Measurements from ENCODE around the gene XAGE1B.
"Not testable (repeated sequence)": the region's sequence is repeated elsewhere in the genome, so short reads cannot be mapped to it uniquely, and the experiment has no call there.

Gene XAGE1B, protein sequence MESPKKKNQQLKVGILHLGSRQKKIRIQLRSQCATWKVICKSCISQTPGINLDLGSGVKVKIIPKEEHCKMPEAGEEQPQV

GRCh38 chrX:52516987-52517325 is at the start of gene XAGE1B:
TSS of gene XAGE1B (minus strand) at chrX:52517063. CDS start at chrX:52515527, 1,536 bp downstream.
- DNase-seq (ENCODE audit: low read depth, low spot score) = not testable (repeated sequence)

GRCh38 chrX:52563105-52563504 is 46.2 kb upstream of the XAGE1B start:
- no peak for DNase-seq (ENCODE audit: low read depth, low spot score)

GRCh38 chrX:52558140-52558539 is 41.3 kb upstream of the XAGE1B start:
- DNase-seq (ENCODE audit: low read depth, low spot score) = no peak

DNA sequence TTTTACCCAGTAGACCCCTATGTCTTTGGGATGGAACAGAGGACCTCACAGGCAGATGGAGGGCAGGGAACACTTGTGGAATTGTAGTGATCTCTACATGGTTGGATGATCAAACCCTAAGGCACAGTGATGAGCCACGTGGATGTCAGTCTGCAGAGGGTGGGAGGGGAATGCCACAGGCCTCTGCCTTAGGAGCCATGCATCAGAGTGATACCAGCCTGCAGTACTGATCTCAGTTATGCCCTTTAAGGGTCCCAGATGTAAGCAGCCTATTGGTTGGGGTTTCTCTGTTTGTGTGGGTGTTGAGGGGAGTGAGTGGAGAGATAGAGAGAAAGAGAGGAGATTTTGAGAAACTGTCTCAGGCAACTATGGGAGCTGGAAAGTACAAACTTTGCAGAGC is 39.9 kb upstream of the XAGE1B start:
- no peak for DNase-seq (ENCODE audit: low read depth, low spot score)

- DNase-seq (ENCODE audit: low read depth, low spot score) = no peak
Observed at GRCh38 chrX:52553995-52554642, 37.3 kb upstream of the XAGE1B start.

- DNase-seq (ENCODE audit: low read depth, low spot score) = not testable (repeated sequence)
Observed at GRCh38 chrX:52548769-52549168, 31.9 kb upstream of the XAGE1B start.

DNA sequence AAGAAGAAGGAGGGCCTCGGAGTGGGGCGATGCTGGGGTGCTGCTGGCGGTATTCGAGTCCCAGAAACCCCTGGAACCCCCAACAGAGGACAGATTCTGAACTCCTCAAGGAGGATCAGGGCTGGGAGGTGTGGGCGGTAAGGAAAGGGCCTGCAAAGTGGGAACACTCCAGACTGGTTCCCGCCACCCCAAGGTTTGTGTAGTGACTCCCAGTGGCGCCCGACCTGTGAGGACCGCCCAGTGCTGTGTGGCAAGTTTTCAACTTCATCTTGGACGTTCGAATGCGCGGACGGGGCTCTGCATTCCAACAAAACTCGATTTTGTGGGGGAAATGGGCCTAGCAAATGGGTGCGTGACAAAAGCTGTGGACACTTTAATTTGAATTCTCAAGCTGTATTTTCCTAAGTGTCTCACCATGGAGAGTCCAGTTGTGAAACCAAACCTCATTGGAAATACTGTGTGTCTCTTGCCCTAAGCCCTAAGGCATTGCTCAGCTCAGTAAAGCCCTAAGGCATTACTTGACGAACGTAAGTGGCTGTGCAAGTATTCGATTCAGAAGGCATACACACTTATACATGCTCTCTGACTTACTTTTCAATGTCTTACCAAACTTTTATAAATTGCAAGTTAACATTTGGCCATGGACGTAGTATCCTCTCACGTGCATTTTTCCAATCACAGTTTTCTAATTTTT is 27.4 kb upstream of the XAGE1B start:
- DNase-seq (ENCODE audit: low read depth, low spot score) = no peak

DNA sequence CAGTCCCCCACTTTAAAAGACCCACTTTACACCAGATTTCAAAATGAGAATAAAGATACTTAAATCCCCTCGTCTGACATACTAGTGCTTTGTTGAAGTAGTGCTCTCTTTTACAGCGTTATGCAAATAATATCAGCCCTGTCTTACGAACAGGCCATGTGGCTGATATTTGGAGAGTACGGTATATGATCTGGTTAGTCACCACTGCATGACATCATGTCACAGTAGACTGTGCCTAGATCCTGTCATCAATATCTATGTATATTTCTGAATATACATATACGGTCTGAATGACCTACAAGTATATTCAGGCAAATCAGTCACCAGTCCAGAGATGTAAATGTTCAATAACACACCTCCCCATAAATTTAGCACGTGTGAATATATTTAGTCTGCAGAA is 25.4 kb upstream of the XAGE1B start:
- DNase-seq (ENCODE audit: low read depth, low spot score) = no peak

DNA sequence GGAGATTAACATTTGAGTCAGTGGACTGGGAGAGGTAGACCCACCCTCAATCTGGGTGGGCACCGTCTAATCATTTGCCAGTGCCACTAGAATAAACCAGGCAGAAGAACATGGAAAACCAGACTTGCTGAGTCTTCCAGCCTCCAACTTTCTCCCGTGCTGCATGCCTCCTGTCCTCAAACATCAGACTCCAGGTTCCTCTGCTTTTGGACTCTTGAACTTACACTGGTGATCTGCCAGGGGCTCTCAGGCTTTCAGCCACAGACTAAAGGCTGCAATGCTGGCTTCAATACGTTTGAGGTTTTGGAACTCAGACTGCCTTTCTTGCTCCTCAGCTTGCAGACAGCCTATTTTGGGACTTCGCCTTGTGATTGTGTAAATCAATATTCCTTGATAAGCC is 24.2 kb upstream of the XAGE1B start:
- DNase-seq (ENCODE audit: low read depth, low spot score) = not testable (repeated sequence)

DNA sequence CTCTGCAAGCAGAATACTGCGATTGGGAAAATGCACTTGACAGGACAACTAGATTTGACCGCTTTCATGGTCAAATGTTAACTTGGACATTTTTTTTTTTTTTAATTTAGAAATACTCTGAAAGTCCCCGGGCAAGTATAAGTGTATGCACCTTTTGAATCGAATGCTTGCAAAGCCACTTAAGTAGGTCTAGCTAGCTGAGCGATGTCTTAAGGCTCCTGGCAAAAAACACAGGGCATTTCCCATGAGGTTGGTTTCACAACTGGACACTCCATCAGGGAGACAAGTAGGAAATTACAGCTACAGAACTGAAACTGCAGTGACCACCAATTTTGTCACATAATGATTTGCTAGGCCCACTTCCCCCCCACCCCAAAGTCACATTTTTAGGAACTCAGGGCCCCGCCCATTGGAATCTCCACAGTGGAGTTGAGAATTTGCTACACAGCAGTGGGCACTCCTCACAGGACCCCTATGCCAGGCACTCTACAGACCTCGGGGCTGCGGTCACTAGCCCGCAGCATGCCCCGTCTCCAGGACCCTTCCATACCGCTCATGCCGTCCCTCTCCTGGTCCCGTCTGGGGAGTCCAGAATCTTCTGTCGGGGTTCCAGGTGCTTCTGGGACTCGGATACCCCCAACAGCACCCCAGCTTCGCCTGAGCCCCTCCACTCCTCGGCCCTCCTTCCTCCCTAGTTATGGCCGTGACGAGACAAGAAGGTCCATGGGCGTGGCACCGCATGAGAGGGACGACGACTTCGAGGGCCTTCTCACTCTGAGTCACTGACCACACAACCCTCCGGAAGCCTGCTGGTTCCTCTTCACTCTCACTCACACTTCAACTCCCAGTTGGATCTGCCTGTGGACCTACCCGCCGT is 515 bp downstream of the XAGE1B start:
- DNase-seq (ENCODE audit: low read depth, low spot score) = not testable (repeated sequence)

DNA sequence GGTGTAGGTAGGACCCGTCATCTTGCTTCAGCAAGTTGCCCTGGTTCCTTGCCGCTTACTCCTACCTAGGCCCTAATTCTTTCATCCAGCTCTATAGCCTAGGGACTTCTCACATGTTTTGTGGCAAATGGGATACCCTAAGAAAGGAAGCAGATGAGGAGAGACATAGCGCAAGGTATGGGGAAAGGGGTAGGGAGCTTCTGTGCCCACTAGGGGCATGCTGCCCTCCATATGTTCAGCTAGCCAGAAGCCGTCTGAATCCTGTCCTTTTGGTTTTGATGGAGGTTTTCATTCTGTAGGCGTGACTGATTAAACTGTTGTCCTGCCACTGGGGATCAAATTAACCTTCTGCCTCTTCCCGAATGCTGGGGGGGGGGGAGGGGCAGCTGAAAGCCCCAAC is 5.7 kb downstream of the XAGE1B start:
- DNase-seq (ENCODE audit: low read depth, low spot score) = not testable (repeated sequence)

- DNase-seq (ENCODE audit: low read depth, low spot score) = no peak
Observed at GRCh38 chrX:52509916-52510315, 6.9 kb downstream of the XAGE1B start.

DNA sequence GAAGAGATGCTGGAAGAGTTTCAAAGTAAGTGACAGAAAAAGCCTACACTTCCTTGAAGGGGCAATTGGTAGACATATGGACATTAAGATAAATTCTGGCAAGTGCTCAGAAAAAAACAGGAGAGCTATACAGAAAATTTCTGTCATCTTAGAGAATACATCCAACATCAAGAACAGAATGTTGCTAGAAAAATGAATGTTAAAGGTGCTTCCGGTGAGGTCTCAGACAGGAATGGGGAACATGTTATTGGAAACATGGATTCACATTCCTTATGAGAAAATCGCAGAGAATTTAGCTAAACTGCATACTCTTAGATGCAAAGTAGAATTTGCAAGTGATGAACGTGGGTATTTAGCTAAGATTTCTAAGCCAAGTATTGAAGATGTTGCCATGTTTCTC is 9.5 kb downstream of the XAGE1B start:
- DNase-seq (ENCODE audit: low read depth, low spot score) = no peak

GRCh38 chrX:52504551-52504950 is 12.3 kb downstream of the XAGE1B start:
- DNase-seq (ENCODE audit: low read depth, low spot score) = no peak

DNA sequence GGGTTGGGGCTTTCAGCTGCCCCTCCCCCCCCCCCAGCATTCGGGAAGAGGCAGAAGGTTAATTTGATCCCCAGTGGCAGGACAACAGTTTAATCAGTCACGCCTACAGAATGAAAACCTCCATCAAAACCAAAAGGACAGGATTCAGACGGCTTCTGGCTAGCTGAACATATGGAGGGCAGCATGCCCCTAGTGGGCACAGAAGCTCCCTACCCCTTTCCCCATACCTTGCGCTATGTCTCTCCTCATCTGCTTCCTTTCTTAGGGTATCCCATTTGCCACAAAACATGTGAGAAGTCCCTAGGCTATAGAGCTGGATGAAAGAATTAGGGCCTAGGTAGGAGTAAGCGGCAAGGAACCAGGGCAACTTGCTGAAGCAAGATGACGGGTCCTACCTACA is 15.5 kb downstream of the XAGE1B start:
- DNase-seq (ENCODE audit: low read depth, low spot score) = not testable (repeated sequence)

DNA sequence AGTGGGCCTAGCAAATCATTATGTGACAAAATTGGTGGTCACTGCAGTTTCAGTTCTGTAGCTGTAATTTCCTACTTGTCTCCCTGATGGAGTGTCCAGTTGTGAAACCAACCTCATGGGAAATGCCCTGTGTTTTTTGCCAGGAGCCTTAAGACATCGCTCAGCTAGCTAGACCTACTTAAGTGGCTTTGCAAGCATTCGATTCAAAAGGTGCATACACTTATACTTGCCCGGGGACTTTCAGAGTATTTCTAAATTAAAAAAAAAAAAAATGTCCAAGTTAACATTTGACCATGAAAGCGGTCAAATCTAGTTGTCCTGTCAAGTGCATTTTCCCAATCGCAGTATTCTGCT is 20.5 kb downstream of the XAGE1B start:
- not testable (repeated sequence) for DNase-seq (ENCODE audit: low read depth, low spot score)

DNA sequence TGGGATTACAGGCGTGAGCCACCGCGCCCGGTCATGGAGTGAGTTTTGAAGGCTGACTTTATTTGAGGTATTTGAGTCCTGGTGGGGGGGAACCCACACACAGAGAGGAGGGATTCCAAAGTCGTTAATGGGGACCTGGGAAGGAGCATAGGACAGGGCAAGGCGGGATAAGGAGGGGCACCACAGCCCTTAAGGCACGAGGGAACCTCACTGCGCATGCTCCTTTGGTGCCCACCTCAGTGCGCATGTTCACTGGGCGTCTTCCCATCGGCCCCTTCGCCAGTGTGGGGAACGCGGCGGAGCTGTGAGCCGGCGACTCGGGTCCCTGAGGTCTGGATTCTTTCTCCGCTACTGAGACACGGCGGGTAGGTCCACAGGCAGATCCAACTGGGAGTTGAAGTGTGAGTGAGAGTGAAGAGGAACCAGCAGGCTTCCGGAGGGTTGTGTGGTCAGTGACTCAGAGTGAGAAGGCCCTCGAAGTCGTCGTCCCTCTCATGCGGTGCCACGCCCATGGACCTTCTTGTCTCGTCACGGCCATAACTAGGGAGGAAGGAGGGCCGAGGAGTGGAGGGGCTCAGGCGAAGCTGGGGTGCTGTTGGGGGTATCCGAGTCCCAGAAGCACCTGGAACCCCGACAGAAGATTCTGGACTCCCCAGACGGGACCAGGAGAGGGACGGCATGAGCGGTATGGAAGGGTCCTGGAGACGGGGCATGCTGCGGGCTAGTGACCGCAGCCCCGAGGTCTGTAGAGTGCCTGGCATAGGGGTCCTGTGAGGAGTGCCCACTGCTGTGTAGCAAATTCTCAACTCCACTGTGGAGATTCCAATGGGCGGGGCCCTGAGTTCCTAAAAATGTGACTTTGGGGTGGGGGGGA is 21.1 kb downstream of the XAGE1B start, which contains the start of gene XAGE1A:
Gene XAGE1A (plus strand): TSS at position 264 of the 874 bp plus-strand sequence. CDS start 1,554 bp downstream, outside the sequence.
- not testable (repeated sequence) for DNase-seq (ENCODE audit: low read depth, low spot score)

GRCh38 chrX:52471301-52471700 is 45.6 kb downstream of the XAGE1B start:
- DNase-seq (ENCODE audit: low read depth, low spot score) = not testable (repeated sequence)
